ENCODE data around the gene SCUBE1.

DNA sequence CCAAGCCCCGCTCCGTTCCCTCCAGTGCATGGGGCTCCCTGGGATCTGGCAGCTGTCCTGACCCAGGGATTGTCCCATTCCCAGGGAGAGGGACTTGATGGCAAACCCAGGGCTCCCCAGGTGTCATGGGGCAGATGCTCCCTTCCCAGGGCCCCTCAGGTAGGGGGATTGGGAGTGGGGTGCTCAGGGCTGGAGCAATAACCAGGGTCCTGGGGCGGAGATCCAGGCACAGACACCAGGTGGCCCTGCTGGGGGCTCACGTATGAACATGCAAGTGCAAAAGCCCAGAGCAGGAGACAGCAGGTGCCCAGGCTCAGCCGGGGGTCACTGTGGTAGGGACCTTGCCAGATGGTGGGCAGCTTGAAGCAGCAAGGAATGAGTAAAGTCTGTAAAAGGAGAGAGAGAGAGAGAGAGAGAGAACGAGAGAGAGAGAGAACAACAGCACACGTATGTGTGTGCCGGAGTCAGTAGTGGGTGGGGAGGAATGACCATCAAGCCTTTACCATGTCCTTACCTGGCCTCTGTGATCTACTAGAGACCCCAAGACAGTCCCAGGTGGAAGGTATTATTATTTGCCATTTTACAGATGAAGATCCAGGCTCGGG is 49.3 kb upstream of the SCUBE1 start:
- TF ChIP-seq CTCF (IDR thresholded peaks at IDR 0.05; ENCODE audit: poor library complexity) = no peak
- no peak for TF ChIP-seq EZH2 (IDR thresholded peaks at IDR 0.05; ENCODE audit: borderline replicate concordance)
